Endothelial cell of umbilical vein (primary cell): ENCODE results near the gene COQ9. TPM values are rescaled to one million over a fixed set of nuclear protein-coding genes. Genes with fewer than 3 reads are reported as not detected.

Experiments
- BruUV-seq: library from RNA; stranded (reverse); fragments of 400-500 nt; replicated peaks from 2 replicates; lab custom pipeline; 2021; lab: Mats Ljungman, UMichigan
- CTCF ChIA-PET: fragments of 300-600, 350-600 bp; sonication (Branson Sonifier 250); formaldehyde crosslinking; loops from one replicate; lab custom pipeline; 2021; ENCODE audit warnings: antibody characterized with exemption, inconsistent platforms; lab: Charles Lee
- POLR2A ChIA-PET: fragments of 300-600, 350-600 bp; sonication (Branson Sonifier 250); formaldehyde crosslinking; loops from one replicate; lab custom pipeline; 2021; ENCODE audit warnings: antibody characterized with exemption, inconsistent platforms; lab: Charles Lee
- DNase-seq: peaks from one replicate; pipeline ENCODE4 v3.0.0-alpha.2; 2011; ENCODE audit warnings: low read depth, low spot score
- FAIRE-seq: peaks from 2 replicates; lab custom pipeline; 2011; peaks lifted over from hg19 to GRCh38; lab: Jason Lieb, UNC
- H2AFZ ChIP-seq: 2 replicates; pipeline ENCODE4 v1.6.0; 2012; ENCODE audit warnings: low read depth, low read length, control low read depth, inconsistent platforms
- H3K27ac ChIP-seq: 2 replicates; pipeline ENCODE4 v1.5.1; 2011; ENCODE audit warnings: low read depth, mild to moderate bottlenecking, control low read depth, low read length, moderate library complexity; ENCODE audit not compliant: insufficient read depth
- H3K27me3 ChIP-seq, 2 experiments: 2 replicates each; pipeline versions ENCODE4 v1.6.0 to v1.6.1; 2011; ENCODE audit warnings: low read length in 2 of 2, mixed read lengths in 1 of 2; ENCODE audit not compliant: control insufficient read depth in 2 of 2, insufficient read depth in 2 of 2
- H3K36me3 ChIP-seq, 2 experiments: 2 replicates in 1 of 2; 3 replicates in 1 of 2; pipeline ENCODE4 v1.5.1; 2011; ENCODE audit warnings: low read length in 2 of 2, mild to moderate bottlenecking in 1 of 2, moderate library complexity in 1 of 2; ENCODE audit not compliant: control insufficient read depth in 2 of 2, insufficient read depth in 2 of 2; ENCODE audit errors: extremely low read depth in 1 of 2
- H3K4me1 ChIP-seq: 3 replicates; pipeline ENCODE4 v1.5.1; 2011; ENCODE audit warnings: mild to moderate bottlenecking, low read length; ENCODE audit not compliant: control insufficient read depth, insufficient read depth; ENCODE audit errors: extremely low read depth
- H3K4me2 ChIP-seq: 2 replicates; pipeline ENCODE4 v1.6.1; 2011; ENCODE audit warnings: low read length, control low read depth, mixed read lengths; ENCODE audit not compliant: insufficient read depth
- H3K4me3 ChIP-seq, 3 experiments: fragments of 200-600 bp in 1 of 3; sonication (generic), shearing (Covaris generic) in 1 of 3; replicated peaks in 1 of 3; 2 replicates each; pipeline ENCODE4 v1.5.1; 2011 to 2016; ENCODE audit warnings: control low read depth in 3 of 3, low read length in 3 of 3, mild to moderate bottlenecking in 2 of 3, inconsistent platforms in 1 of 3, low read depth in 1 of 3, moderate library complexity in 1 of 3; ENCODE audit not compliant: insufficient read depth in 1 of 3
- H3K79me2 ChIP-seq: 2 replicates; pipeline ENCODE4 v1.6.0; 2012; ENCODE audit warnings: low read length, inconsistent platforms; ENCODE audit not compliant: control insufficient read depth, insufficient read depth
- H3K9ac ChIP-seq: replicated peaks from 2 replicates; pipeline ENCODE3; 2011; ENCODE audit warnings: low read length, control low read depth; ENCODE audit not compliant: insufficient read depth; ENCODE audit errors: extremely low read depth
- H3K9me1 ChIP-seq: replicated peaks from 3 replicates; pipeline ENCODE4 v1.6.0; 2011; ENCODE audit warnings: mild to moderate bottlenecking, low read length; ENCODE audit not compliant: control insufficient read depth, insufficient read depth; ENCODE audit errors: extremely low read depth
- H3K9me3 ChIP-seq: replicated peaks from 2 replicates; pipeline ENCODE4 v1.5.1; 2012; ENCODE audit warnings: low read length, inconsistent platforms; ENCODE audit not compliant: control insufficient read depth, insufficient read depth
- H4K20me1 ChIP-seq: replicated peaks from 2 replicates; pipeline ENCODE3; 2011; ENCODE audit warnings: mild to moderate bottlenecking, low read length; ENCODE audit not compliant: control insufficient read depth, insufficient read depth; ENCODE audit errors: extremely low read depth
- EZH2 ChIP-seq: IDR thresholded peaks from 2 replicates; pipeline ENCODE4 v1.6.1; 2012; ENCODE audit warnings: borderline replicate concordance, low read depth, mild to moderate bottlenecking, moderate library complexity, low read length, inconsistent platforms; ENCODE audit not compliant: severe bottlenecking
- FOS ChIP-seq: IDR thresholded peaks from 2 replicates; pipeline ENCODE4 v1.6.1; 2011; ENCODE audit warnings: mild to moderate bottlenecking, low read length, moderate library complexity, borderline replicate concordance; ENCODE audit not compliant: insufficient read depth
- GATA2 ChIP-seq: IDR thresholded peaks from 2 replicates; pipeline ENCODE4 v1.7.0; 2011; ENCODE audit warnings: low read depth, mild to moderate bottlenecking, moderate library complexity, mixed read lengths, low read length; ENCODE audit not compliant: insufficient read length, insufficient read depth
- JUN ChIP-seq: IDR thresholded peaks from 2 replicates; pipeline ENCODE4 v1.6.1; 2011; ENCODE audit warnings: borderline replicate concordance, low read depth; ENCODE audit not compliant: insufficient read length, insufficient read depth
- MYC ChIP-seq: IDR thresholded peaks from one replicate; pipeline ENCODE4 v1.6.1; 2011; ENCODE audit warnings: mild to moderate bottlenecking, low read depth, low read length
- POLR2A ChIP-seq: IDR thresholded peaks from 2 replicates; pipeline ENCODE4 v1.6.1; 2012; ENCODE audit warnings: low read depth, mild to moderate bottlenecking, control low read depth, low read length
- POLR2AphosphoS5 ChIP-seq: IDR thresholded peaks from 2 replicates; pipeline ENCODE4 v1.6.1; 2012; ENCODE audit warnings: low read depth, mild to moderate bottlenecking, control low read depth, low read length, moderate library complexity; ENCODE audit not compliant: insufficient read depth
- dilution Hi-C: fragments of 300-500 bp; cut with MboI; formaldehyde crosslinking; loops from one replicate; pipeline ENCODE4 v1.15.0; 2019; ENCODE audit warnings: low sequenced_read_pairs; ENCODE audit not compliant: extremely low pct_ligation_motif_present
- intact Hi-C: fragments of 100-400 bp; cut with micrococcal nuclease; formaldehyde crosslinking; loops from one replicate; pipeline ENCODE4 v1.10.0; 2022
- polyA plus RNA-seq, 4 experiments: library from polyadenylated mRNA; depleted of rRNA in 3 of 4; stranded (reverse) in 3 of 4; unstranded in 1 of 4; fragments of >200 nt; gene quantifications; 2 replicates each; pipeline versions ENCODE4 v1.2.1 to v1.2.3, GENCODE V29; 2011 to 2012; ENCODE audit warnings: missing spikeins in 1 of 4
- total RNA-seq: library from RNA; stranded (reverse); gene quantifications from 2 replicates; pipeline ENCODE4 v1.2.3, GENCODE V29; 2021
- TF ChIP-seq, protein P1 (sequence below), 2 donors: IDR thresholded peaks; 1 replicate in 1 of 2; 2 replicates in 1 of 2; pipeline ENCODE4 v1.5.1; 2011; ENCODE audit warnings: low read length in 2 of 2, mild to moderate bottlenecking in 2 of 2, moderate library complexity in 2 of 2, control low read depth in 1 of 2, inconsistent platforms in 1 of 2, low read depth in 1 of 2; ENCODE audit not compliant: insufficient read depth in 1 of 2; ENCODE audit errors: extremely low read depth in 1 of 2
- TF ChIP-seq, protein P2 (sequence below): IDR thresholded peaks from 2 replicates; pipeline ENCODE4 v1.6.1; 2011; ENCODE audit not compliant: insufficient read depth, insufficient read length

COQ9 gene
- total and polyA plus RNA-seq, 2 donors (not counting 3 experiments of a cell fraction or from before 2014, with no cell fraction given) = 42.5 to 78.3 TPM

DNA sequence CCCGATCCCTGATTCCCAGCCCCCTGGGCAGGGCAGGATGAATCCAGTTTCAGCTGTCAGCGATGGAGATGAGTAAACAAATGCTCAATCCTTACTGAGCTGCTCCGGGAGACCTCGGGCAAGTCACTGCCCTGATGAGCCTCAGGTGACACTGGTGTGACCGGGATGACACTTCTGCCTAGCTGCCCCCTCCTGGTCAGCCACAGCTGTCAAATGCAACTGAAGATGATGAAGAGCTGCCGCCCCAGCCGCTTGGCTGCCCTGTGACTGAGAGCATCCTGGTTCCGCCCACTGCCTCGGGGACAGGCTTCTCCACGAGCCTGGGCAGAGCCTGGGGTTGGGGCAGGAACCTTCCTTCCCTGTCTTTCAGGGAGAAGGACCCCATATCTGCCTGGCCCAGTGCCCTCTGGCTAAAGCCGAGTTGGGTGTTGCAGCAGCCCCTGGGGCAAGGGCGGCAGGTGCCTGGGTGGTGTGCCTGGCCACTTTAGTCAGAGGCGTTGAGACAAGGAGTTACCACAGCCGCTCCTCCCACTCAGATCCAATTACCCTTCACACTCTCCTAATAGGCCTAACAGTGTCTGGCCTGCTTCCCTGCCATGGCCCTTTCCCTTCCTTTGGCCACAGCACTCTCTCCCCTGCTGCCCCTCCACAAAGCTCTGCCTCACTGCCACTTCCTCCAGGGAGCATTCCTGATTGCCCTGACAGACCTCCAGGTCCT, 37.2 kb upstream of the COQ9 start:
- Histone ChIP-seq H3K27me3 (peaks cover 0 to 2% of the 10 kb centered on the region in 2 experiments), H3K4me1 (peaks cover 10% of the 10 kb centered on the region), H3K4me3 (no peak overlapping the region), H3K9ac (no peak overlapping the region), H3K9me3 (no peaks in the 10 kb centered on the region), H2AFZ (no peak overlapping the region), H3K4me2 (no peak overlapping the region), H3K36me3 (no peaks in the 10 kb centered on the region), H3K79me2 (no peaks in the 10 kb centered on the region), H3K9me1 (no peaks in the 10 kb centered on the region), H4K20me1 (no peaks in the 10 kb centered on the region), H3K27ac (no peak overlapping the region)
- DNase-seq (no peak), FAIRE-seq (no peak)
- no TSS peak for BruUV-seq
- dilution Hi-C loops (loop anchor here (25.0 kb wide), 1 partner anchor 98 kb away; no protein-coding TSS in a partner anchor), intact Hi-C loops (no loop called here)
- no peak for TF ChIP-seq JUN
- TF ChIP-seq FOS = no peak
- no peak for TF ChIP-seq POLR2AphosphoS5
- no peak for TF ChIP-seq MYC
- no peak for TF ChIP-seq EZH2
- no peak for TF ChIP-seq POLR2A
- TF ChIP-seq, protein P1, sequence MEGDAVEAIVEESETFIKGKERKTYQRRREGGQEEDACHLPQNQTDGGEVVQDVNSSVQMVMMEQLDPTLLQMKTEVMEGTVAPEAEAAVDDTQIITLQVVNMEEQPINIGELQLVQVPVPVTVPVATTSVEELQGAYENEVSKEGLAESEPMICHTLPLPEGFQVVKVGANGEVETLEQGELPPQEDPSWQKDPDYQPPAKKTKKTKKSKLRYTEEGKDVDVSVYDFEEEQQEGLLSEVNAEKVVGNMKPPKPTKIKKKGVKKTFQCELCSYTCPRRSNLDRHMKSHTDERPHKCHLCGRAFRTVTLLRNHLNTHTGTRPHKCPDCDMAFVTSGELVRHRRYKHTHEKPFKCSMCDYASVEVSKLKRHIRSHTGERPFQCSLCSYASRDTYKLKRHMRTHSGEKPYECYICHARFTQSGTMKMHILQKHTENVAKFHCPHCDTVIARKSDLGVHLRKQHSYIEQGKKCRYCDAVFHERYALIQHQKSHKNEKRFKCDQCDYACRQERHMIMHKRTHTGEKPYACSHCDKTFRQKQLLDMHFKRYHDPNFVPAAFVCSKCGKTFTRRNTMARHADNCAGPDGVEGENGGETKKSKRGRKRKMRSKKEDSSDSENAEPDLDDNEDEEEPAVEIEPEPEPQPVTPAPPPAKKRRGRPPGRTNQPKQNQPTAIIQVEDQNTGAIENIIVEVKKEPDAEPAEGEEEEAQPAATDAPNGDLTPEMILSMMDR (IDR thresholded peaks at IDR 0.05; ENCODE audit: extremely low read depth in 1 of 2, insufficient read depth in 1 of 2, low read depth in 1 of 2, low read length in 2 of 2) = no peak
- no peak for TF ChIP-seq GATA2
- TF ChIP-seq, protein P2, sequence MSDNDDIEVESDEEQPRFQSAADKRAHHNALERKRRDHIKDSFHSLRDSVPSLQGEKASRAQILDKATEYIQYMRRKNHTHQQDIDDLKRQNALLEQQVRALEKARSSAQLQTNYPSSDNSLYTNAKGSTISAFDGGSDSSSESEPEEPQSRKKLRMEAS = no peak
- ChIA-PET CTCF (interaction anchor here (0.7 to 1.2 kb wide), 4 partner anchors 8 to 93 kb away, joined by 3 read pairs; no protein-coding TSS in a partner anchor), POLR2A (no interaction called here)
